Peyer's patch (tissue), 4 donors: ENCODE measurements around the gene MEGF6. TPM values are rescaled to one million over a fixed set of nuclear protein-coding genes. Genes with fewer than 3 reads are reported as not detected.

Source experiments
- DNase-seq, 3 donors: peaks; one replicate each; pipeline ENCODE4 v3.0.0-alpha.2; 2017 to 2019
- H3K27ac ChIP-seq, 4 donors: fragments of 200-600 bp; sonication (generic); one replicate each; pipeline ENCODE4 v1.5.1; 2016 to 2019
- H3K27me3 ChIP-seq, 2 donors: fragments of 200-600 bp; sonication (generic); one replicate each; pipeline ENCODE4 v1.5.1; 2019
- H3K36me3 ChIP-seq, 3 donors: fragments of 200-600 bp; sonication (generic); one replicate each; pipeline ENCODE4 v1.5.1; 2016 to 2019
- H3K4me1 ChIP-seq, 4 donors: fragments of 200-600 bp; sonication (generic); one replicate each; pipeline ENCODE4 v1.5.1; 2016 to 2019
- H3K4me3 ChIP-seq, 4 donors: fragments of 200-600 bp; sonication (generic); 1 replicate in 3 of 4; 2 replicates in 1 of 4; pipeline ENCODE4 v1.5.1; 2016 to 2019; ENCODE audit warnings: mild to moderate bottlenecking in 1 of 4
- H3K9me3 ChIP-seq, 4 donors: fragments of 200-600 bp; sonication (generic); one replicate each; pipeline ENCODE4 v1.5.1; 2016 to 2019; ENCODE audit warnings: mild to moderate bottlenecking in 1 of 4
- POLR2A ChIP-seq, 2 donors: fragments of 450-650 bp; IDR thresholded peaks; one replicate each; pipeline ENCODE4 v1.5.1; 2017; ENCODE audit warnings: antibody characterized with exemption in 2 of 2, mild to moderate bottlenecking in 2 of 2, moderate library complexity in 2 of 2
- total RNA-seq, 4 donors: library from RNA; depleted of rRNA; stranded (reverse); fragments of >200 nt; gene quantifications; one replicate each; pipeline ENCODE4 v1.1.0, GENCODE V29; 2016
- TF ChIP-seq, protein P1 (sequence below), 6 experiments: fragments of 450-650 bp in 4 of 6; fragments of 200-600 bp in 2 of 6; sonication (generic) in 1 of 6; IDR thresholded peaks; one replicate each; pipeline ENCODE4 v1.5.1; 2017 to 2019; ENCODE audit warnings: antibody characterized with exemption in 6 of 6, mild to moderate bottlenecking in 3 of 6, moderate library complexity in 1 of 6

Gene MEGF6
- total RNA-seq, 4 donors from 2014 or later, result 2.5 to 61.1 (median 11.1) TPM

DNA sequence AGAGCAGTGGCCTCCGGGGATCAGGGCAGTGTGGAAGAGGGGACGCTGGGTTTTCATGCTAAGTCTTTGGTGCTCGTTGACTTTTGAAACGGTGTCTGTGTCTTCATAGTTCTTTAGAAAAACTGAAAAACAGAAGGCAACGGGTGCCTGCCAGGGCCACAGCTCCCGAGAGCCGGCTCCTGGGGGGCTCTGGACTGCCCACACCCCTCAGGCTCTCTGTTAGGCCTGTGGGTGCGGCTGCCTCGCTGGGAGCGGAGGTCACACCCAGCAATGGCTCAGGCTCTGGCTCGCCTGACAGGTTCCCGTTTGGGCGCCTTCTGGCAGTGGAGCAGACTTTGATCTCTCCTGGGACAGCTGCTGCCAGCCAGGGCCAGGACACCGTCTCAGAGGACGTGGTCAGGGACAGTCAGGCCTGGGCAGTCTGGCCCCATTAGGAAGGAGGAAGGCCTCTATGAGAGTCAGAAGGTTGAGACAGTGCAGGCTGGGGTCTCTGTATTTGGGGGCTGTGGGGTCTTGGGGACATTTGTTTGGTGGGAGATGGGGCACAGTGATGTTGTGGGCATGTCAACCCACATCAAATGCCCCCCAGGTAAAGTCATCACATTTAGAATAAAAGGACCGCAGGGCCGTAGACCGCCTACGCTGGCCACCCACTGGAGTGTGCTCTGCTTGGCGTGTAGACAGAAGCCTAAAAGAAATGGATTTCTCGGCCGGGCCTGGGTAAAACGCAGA, 151.2 kb downstream of the MEGF6 start:
- Histone ChIP-seq H3K36me3 (peaks cover 0 to 23% (median 0%) of the 10 kb centered on the region in 3 donors), H3K4me1 (peaks cover 0 to 58% (median 9%) of the 10 kb centered on the region in 4 donors), H3K27me3 (no peaks in the 10 kb centered on the region), H3K4me3 (peak overlapping the region in 2 of 4 donors; percentile 33 to 42), H3K9me3 (no peaks in the 10 kb centered on the region), H3K27ac (peak overlapping the region in 3 of 4 donors; percentile 83 to 99 (median 98))
- TF ChIP-seq POLR2A (IDR thresholded peaks at IDR 0.05), result peak; percentile 42 to 77
- TF ChIP-seq, protein P1, sequence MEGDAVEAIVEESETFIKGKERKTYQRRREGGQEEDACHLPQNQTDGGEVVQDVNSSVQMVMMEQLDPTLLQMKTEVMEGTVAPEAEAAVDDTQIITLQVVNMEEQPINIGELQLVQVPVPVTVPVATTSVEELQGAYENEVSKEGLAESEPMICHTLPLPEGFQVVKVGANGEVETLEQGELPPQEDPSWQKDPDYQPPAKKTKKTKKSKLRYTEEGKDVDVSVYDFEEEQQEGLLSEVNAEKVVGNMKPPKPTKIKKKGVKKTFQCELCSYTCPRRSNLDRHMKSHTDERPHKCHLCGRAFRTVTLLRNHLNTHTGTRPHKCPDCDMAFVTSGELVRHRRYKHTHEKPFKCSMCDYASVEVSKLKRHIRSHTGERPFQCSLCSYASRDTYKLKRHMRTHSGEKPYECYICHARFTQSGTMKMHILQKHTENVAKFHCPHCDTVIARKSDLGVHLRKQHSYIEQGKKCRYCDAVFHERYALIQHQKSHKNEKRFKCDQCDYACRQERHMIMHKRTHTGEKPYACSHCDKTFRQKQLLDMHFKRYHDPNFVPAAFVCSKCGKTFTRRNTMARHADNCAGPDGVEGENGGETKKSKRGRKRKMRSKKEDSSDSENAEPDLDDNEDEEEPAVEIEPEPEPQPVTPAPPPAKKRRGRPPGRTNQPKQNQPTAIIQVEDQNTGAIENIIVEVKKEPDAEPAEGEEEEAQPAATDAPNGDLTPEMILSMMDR (IDR thresholded peaks at IDR 0.05), result no peak
- DNase-seq, result peak in 2 of 3 donors; percentile 91 to 92

DNA sequence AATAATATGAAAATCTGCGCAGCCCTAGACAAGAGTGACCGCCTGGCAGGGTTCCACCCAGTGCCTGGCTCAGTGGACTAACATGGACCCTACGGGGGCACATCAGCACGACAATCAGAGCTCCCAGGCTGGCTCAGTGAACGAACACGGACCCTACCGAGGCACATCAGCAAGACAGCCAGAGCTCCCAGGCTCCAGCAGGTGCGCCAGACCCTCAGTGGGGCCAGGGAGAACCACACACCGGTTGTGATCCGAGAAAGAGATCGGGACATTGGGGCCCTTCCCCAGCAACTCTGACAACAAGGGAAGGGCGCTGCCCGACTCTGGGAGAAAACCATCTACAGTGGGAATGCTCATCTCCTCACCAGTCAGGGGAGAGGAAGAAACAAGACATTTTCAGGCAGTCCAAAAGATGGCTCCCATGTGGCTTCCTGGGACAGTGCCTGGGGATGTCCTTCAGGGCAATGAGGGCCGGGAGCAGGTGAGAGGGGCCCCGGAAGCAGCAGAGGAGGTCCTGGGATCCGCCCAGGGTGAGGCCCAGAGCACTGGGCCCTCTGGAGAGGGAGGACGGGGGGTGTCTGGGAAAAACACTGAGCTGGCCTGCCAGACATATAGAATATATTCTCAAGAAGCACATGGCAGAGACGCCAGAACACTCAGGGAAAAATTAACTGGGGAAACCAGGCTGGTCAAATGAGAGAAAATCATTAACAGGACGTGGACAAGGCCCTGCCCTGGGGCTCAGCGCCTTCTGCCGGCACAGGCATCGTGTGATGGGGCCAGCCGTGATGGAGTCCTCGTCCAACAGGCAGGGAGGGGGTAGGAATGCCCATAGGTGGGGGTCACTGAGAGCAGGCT, 152.0 kb downstream of the MEGF6 start:
- H3K36me3 ChIP-seq, result peaks cover 0 to 15% (median 0%) of the 10 kb centered on the region in 3 donors
- H3K27ac ChIP-seq, result peak overlapping the region in 3 of 4 donors; percentile 83 to 99 (median 98)
- H3K4me3 ChIP-seq, result peak overlapping the region in 2 of 4 donors; percentile 4 to 10
- TF ChIP-seq POLR2A (IDR thresholded peaks at IDR 0.05), result no peak
- TF ChIP-seq, protein P1 (IDR thresholded peaks at IDR 0.05), result no peak
- H3K9me3 ChIP-seq, result no peaks in the 10 kb centered on the region
- H3K4me1 ChIP-seq, result peaks cover 0 to 64% (median 14%) of the 10 kb centered on the region in 4 donors
- H3K27me3 ChIP-seq, result no peaks in the 10 kb centered on the region
- peak in 1 of 3 donors; percentile 50 for DNase-seq

DNA sequence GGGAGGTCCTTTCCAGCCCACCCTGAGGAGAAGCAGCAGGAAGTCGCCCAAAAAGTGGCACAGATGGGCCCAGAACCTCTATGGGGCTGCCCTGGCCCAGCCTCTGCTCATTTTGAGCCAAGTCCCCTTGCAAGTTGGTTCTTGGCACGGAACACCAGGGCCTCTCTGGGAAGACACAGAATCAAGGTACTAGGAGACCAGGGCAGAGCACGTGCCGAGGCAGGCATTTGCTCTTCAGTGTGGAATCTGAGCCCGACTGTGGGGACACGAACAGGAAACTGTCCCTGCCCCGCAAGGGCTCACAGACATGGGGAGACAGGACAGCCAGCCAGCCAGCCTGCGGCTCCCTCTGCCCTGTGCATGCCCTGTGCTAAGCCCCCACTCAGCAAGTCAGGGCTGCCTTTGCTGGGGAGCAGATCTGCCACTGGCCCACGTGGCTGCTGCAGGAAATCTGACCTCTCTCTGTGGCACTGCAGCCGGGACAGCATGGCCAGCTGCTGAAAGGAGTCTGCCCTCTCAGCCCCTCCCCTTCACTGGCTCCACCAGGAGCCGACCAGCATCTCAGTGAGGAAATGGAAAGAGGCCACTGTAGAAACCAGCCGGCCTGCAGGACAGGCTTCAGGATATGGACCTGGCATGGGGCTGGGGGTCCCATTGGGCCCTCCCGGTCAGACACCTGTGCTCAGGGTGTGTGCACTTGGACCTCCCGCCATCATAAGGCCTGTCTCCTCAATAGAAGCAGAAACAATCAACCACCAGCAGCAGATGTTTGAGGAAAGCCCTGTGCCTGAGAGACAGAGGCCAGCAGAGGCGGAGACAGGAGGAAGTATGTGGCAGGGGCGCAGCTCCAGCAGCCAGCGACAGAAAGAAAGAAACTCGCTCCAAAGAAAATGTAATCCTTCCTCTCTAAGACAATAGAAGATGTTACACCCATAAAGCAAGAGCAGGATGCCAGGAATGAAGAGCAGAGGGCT, 153.1 kb downstream of the MEGF6 start:
- peak overlapping the region in 3 of 4 donors; percentile 83 to 99 (median 98) for H3K27ac ChIP-seq
- H3K4me1 ChIP-seq, result peaks cover 8 to 75% (median 17%) of the 10 kb centered on the region in 4 donors
- no peak for TF ChIP-seq POLR2A (IDR thresholded peaks at IDR 0.05)
- TF ChIP-seq, protein P1 (IDR thresholded peaks at IDR 0.05), result no peak
- DNase-seq, result peak in 1 of 3 donors; percentile 72
- H3K36me3 ChIP-seq, result peaks cover 0 to 4% (median 0%) of the 10 kb centered on the region in 3 donors
- H3K27me3 ChIP-seq, result no peaks in the 10 kb centered on the region
- H3K9me3 ChIP-seq, result no peaks in the 10 kb centered on the region
- peak overlapping the region in 1 of 4 donors; percentile 94 for H3K4me3 ChIP-seq

DNA sequence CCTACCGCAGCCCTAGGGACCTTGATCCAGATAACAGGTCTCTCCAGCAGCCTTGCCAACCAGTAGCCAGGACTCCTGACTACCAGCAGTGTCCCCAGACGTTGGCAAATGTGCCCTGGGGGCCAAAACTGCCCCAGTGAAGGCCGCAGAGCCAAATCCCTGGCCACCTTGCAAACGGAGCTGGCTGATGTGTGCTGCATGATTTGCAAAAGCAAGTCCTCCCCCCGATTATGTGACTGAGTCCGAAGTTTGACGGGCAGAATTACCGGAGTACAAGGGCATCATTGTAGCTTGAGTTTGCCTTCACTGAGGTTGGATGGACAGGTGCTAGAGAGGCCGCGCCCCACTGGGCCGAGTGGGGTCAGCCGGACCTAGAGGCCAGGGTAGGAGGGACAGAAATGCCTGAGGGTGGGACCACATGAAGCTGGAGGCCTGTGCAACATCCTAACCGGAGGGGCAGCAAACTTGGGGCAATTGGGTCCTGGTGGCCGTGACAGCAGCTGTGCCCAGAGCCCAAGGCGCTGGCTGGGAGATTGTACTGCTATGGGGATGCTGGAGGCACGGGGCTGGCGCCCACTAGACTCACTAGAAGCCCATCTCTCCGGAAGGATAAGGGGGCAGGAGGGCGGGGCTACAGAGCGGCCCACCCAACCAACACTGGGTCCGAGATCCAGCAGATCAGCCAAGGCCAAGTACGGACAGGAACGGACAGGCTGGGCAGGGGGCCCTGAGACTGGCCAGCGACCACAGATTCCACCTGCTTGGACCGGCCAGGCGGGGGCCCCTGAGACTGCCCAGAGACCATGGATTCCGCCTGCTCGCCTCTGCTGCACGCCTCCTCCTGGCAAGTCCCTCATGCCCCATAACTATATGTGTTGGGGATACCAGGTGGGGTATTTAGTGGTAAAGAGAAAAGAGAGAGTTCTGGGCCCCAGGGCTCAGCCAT, 154.1 kb downstream of the MEGF6 start:
- DNase-seq, result no peak
- Histone ChIP-seq H3K9me3 (no peaks in the 10 kb centered on the region), H3K27me3 (no peaks in the 10 kb centered on the region), H3K4me1 (peaks cover 8 to 76% (median 17%) of the 10 kb centered on the region in 4 donors), H3K27ac (peak overlapping the region in 3 of 4 donors; percentile 90 to 99 (median 98)), H3K4me3 (peak overlapping the region in 2 of 4 donors; percentile 94 to 97), H3K36me3 (no peaks in the 10 kb centered on the region)
- TF ChIP-seq, protein P1 (IDR thresholded peaks at IDR 0.05), result no peak
- TF ChIP-seq POLR2A (IDR thresholded peaks at IDR 0.05), result peak in 1 of 2 donors; percentile 48
